NCI-H2029 (cell line): ENCODE results near the gene TRA2B.
"Not testable (repeated sequence)": the region's sequence is repeated elsewhere in the genome, so short reads cannot be mapped to it uniquely, and the experiment has no call there.

Source experiments
- DNase-seq: peaks from one replicate; lab custom pipeline; 2025; lab: John Stamatoyannopoulos, UW

Gene TRA2B

GRCh38 chr3:185927501-185928200 is 10.2 kb downstream of the TRA2B start:
- no peak for DNase-seq

- no peak for DNase-seq
These were observed 11.4 kb downstream of the TRA2B start for GRCh38 chr3:185926445-185926844.

- no peak for DNase-seq
These were observed 12.5 kb downstream of the TRA2B start for GRCh38 chr3:185925353-185925752.

DNA sequence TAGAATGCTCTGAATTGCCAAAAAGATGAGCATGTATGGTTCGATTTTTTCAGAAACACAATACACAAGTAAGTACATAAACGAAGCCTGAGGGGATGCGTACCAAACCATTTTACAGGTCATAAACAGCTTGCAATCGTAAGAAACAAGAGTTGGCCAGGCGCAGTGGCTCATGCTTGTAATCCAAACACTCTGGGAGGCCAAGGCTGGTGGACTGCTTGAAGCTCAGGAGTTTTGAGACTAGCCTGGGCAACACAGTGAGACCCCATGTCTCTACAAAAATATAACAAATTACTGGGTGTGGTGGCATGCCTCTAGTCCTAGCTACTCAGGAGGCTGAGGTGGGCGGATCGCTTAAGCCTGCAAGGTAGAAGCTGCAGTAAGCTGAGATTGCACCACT is 13.4 kb downstream of the TRA2B start:
- no peak for DNase-seq

- DNase-seq = no peak
These were observed 17.6 kb downstream of the TRA2B start for GRCh38 chr3:185920184-185920583.

DNA sequence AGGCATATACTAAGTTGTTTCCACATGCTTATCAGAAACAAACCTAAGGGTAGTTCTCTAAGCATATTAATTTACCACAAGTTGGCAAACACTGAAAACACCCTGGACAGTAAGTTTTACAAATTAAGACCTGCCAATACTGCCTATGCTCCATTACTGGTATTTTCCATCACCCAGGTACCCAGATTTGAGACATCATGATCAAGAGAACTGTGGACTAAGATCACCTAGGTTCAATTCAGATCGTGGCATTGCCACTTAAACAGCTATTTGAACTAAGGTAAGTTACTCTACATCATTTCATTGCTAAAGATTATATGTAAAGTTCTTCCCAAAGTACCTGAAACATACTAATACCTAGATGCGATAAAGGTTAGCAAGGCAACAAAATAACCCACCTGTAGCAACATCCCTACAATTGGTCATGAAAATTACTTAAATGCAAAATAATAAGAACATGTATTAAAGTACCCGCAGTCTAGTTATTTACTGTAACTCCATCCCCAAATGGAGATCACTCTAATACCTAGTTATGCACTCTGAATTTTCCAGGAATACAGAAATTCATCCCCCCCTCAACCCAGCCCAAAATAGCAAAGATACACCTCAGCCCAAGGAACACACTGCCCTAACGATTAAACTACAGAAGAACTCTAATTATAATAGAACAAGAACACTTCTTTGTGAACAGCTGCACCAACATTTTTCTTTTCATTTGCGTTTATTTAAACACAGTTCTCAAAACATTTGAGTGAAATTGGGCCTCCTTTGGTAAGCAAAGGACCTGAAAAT is 21.6 kb downstream of the TRA2B start:
- DNase-seq = no peak

DNA sequence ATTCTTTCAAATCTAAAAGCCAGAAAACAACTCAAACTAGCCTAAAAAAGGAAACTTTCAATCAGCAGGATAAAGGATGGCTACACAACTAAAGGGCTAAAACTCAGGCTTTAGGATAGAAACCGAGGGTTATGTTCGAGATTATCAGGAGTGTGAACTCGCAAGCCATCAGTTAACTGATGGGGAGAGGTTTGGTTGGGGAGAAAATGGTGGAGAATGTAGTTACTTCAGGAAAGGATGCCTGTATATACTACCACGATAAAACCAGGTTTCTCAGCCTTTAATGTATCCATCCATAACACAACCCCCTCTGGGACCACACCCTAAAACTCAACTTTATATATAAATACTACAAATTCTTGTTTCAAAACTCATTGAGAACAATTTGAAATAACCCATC is 22.2 kb downstream of the TRA2B start:
- DNase-seq = no peak

DNA sequence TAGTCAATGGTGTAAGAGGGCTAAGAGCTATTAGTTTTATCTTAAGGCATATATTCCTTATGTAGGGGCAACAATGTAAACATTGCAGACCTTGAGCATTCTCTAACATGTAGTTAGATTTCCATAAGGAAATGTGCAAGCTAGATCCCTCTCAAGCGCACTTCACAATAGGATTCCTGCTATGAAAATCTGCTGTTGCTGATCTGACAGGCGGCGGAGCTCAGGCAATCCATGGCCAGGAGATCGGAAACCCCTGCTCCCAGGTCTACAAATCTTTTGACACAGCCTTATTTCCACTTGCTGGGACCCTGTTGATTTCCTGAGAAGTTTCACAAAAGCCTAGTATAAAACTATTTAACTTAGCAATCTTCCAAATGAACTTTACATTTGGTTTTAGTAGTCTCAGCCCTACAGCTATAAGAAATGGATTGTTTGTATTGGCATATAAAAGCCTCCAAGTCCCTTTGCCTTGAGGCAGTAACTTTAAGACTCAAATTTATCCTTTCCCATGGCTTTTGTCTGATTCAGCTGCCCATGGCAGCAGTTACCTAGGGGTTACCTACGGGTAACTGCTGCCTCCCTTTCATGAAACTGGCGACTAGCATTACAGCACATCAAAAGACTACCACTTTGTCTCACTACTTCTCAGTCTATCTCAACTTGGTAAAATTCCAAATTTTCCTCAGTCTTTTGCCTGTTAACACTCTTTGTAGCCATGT is 22.7 kb downstream of the TRA2B start:
- no peak for DNase-seq

DNA sequence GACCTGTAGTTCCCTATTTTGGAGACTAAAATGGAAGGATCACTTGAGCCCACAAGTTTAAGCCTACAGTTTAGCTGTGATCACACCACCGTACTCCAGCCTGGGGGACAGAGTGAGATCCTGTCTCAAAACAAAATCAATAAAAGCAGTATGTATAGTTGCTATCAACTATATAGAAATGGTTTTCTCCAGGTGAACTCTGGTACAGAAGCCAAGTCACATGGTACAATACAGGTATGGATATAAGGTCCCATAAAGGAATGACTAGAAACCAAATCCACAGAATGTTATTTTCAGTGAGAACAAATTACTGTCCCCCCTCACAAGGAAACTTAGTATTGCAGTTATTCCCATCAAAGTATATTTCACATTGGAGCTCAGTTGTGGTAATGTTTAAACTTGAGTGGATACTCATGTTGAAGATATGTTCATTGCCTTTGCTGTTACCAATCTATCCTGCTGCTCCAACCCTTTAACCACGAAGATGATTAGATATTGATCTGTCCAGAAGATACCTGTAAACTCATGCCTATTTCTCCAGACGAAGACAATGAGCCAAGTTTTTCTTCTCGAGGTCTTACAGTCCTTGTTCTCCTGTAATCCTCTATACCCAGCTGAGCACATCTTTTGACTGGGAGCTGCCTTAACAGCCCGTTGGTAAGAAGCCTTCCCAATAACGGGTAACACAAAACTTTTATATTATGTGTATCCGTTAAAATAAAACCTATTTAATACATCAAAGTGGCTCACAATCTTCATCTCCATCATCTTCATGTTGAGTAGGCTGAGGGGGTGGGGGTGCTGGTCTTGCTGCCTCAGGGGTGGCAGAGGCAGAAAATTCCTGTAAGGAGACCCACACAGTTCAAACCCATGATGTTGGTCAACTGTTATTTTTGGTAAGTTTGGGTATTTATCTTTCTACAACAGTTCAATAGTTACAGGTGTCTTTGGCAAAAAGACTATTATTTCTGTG is 24.6 kb downstream of the TRA2B start:
- DNase-seq = no peak

- DNase-seq = no peak
These were observed 25.3 kb downstream of the TRA2B start for GRCh38 chr3:185912512-185912911.

DNA sequence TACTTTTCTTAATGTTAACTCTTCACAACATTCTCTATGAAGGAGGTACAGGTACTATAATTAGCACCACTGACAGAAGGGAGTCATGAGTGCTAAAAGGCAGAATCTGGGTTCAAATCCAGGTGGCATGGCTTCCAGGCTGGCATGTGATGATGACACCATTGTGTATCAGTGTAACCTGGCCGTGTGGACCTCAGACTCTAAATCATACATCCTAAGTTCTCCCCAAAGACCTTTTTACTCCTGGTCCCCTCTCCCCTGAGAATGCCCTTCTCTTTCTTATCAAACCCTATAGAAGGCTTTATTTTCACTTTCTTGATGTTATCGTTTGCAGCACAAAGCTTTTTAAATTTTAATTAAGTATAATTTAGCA is 26.8 kb downstream of the TRA2B start:
- not testable (repeated sequence) for DNase-seq

DNA sequence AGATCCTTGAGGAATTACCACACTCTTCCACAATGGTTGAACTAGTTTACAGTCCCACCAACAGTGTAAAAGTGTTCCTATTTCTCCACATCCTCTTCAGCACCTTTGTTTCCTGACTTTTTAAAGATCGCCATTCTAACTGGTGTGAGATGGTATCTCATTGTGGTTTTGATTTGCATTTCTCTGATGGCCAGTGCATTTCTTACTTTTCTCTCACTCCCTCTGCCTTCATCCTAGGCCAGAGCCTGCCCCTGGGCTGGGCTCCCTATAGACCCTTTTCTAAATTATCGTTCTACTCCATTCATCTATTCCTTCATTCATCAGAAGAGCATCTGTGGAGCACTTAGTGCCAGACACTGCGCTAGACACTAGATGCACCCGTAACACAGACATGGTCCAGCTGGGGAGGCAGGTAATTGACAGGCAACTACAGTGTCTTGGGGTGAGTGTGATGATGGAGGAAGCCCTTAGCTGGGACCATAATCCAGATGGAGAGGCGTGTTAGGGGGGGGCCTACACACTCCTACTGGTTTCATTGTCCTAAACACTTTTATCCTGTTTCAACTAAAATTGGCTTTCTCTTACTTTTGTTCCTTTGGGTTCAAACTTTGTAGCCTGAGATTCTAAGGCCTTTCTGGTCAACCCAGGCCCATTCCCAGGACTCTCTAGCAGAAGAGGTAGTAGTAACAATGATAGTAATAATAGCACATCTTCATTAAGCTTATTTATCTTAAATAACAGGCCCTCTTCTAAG is 27.3 kb downstream of the TRA2B start:
- DNase-seq = not testable (repeated sequence)

DNA sequence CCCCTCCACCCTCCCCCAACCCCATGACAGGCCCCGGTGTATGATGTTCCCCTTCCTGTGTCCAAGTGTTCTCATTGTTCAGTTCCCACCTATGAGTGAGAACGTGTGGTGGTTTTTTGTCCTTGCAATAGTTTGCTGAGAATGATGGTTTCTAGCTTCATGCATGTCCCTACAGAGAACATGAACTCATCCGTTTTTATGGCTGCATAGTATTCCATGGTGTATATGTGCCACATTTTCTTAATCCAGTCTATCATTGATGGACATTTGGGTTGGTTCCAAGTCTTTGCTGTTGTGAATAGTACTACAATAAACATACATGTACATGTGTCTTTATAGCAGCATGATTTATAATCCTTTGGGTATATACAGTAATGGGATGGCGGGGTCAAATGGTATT is 27.9 kb downstream of the TRA2B start:
- not testable (repeated sequence) for DNase-seq

GRCh38 chr3:185900228-185900627 is 37.6 kb downstream of the TRA2B start:
- DNase-seq = no peak

DNA sequence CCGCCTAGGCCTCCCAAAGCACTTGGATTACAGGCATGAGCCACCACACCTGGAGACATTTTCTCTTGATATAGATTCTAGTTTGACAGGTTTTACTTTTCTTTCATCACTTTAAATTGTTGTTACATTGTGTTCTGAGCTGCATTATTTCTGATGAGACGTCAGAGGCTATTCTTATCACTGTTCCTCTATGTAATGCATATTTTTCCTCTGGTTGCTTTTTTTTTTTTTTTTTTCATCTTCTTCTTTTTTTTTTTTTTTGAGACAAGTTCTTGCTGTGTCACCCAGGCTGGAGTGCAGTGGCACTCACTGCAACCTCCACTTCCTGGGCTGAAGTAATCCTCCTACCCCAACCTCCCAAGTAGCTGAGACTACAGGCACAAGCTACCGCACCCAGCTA is 41.2 kb downstream of the TRA2B start:
- no peak for DNase-seq

- DNase-seq = no peak
These were observed 50.7 kb downstream of the TRA2B start for GRCh38 chr3:185887066-185887465.

DNA sequence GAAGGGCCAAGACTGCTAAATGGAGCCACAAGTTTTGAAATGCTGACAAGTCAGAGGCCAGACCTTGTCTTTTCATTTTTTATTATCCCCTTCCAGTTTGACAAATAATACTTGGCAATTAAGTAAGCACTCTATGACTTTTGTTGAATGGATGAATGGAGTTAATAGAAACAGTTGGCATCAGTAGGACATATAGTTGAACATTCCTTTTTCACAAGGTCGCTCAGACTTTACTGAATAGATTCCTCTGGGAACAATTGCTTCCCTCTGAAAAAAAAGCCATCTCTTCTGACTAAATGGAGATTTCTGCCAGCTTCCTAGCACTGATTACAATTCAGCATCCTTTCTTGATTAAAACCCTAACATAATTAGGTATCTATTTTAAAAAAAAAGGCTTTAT is 53.2 kb downstream of the TRA2B start:
- DNase-seq = no peak

DNA sequence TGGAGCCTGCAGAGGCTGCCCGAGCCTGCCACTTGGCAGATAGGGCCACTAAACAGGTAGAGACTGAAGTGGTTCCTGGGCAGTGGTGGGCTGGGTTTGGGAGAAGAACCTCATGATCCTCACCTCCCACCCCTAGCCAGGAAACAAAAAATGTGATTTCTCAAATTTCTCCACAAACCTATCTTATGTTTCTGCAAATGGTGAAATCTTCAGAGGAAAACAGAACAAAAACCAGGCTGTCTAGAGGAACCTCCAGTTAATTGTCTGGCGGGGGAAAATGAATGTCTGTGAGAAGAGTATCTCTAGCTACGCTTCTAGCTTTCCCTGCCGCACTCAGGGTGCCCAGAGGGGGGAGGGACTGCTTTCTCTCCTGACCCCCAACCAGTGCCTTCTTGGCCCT is 55.9 kb downstream of the TRA2B start:
- no peak for DNase-seq

DNA sequence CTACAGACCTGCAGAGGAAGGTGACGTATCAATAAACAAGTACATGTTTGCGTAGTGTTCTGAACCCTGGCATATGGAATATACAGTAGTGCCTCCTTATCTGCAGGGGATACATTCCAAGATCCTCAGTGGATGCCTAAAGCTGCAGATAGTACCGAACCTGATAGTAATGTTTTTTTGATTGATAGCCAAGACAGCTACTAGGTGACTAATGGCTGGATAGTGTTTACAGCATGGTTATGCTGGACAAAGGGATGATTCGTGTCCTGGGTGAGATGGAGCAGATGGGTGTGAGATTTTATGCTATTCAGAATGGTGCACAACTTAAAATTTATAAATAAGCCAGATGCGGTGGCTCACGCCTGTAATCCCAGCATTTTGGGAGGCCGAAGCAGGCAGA is 57.2 kb downstream of the TRA2B start:
- no peak for DNase-seq

- no peak for DNase-seq
These were observed 58.9 kb downstream of the TRA2B start for GRCh38 chr3:185878920-185879319.

- DNase-seq = no peak
These were observed 63.7 kb downstream of the TRA2B start for GRCh38 chr3:185874119-185874518.
